ENCODE measurements around the gene MAPRE2. TPM values are rescaled to one million over a fixed set of nuclear protein-coding genes. Genes with fewer than 3 reads are reported as not detected.
A peak's percentile ranks its signal among the peaks of the same experiment; 100 is the strongest.

The MAPRE2 gene
- total RNA-seq, 4 donors from 2014 or later: 22.2 to 32.2 (median 24.5) TPM

DNA sequence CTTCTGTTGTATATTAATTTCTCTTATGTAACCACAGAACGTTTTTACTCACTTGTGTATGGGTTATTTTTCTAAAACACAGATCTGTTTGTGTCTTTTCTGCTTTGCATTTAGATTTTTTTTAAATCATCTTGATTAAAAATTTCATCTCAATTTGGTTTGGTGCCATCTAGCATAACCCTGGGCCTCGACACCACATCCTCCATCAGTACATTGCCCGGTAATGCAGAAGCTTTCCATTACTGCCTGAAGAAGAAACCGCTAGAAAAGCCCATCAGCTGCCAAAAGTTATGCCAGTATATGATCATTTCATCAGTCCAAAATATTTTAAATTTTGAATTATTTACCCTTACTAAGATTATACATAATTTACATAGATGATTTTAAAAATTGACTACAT lies 26.2 kb downstream of the MAPRE2 start:
- intact Hi-C loops (cut with DNase I): no loop called here
- 84% methylated on average over 4 of the region's 4 CpGs for WGBS

DNA sequence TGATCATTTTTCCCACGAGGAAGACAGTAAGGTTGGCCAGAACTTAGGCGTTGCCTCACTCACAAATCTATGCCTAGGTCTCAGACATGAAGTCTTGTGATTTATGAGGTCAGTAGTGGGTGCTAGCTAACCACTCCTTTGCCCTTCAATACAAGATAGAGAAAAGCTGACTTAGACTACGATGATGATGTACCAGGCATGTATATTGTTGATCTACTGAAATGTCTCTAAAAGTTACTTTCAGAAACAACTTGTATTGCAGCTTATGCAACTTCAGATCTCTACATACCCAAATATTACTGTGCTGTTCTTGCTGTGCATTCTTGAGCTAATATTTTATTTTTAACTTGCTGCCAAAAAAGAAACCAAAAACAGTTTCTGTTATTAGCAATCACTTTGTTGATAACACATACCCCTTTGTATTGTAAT lies 30.6 kb downstream of the MAPRE2 start:
- H3K9me3 ChIP-seq: no peaks in the 10 kb centered on the region
- H3K27ac ChIP-seq (replicated peaks in 1 of 4): peak overlapping the region in 3 of 4 donors; percentile 8 to 30 (median 15)
- no peaks in the 10 kb centered on the region for H3K27me3 ChIP-seq
- intact Hi-C loops (cut with DNase I): no loop called here
- peaks cover 0 to 13% (median 10%) of the 10 kb centered on the region in 4 donors for H3K36me3 ChIP-seq
- TF ChIP-seq, protein P1, sequence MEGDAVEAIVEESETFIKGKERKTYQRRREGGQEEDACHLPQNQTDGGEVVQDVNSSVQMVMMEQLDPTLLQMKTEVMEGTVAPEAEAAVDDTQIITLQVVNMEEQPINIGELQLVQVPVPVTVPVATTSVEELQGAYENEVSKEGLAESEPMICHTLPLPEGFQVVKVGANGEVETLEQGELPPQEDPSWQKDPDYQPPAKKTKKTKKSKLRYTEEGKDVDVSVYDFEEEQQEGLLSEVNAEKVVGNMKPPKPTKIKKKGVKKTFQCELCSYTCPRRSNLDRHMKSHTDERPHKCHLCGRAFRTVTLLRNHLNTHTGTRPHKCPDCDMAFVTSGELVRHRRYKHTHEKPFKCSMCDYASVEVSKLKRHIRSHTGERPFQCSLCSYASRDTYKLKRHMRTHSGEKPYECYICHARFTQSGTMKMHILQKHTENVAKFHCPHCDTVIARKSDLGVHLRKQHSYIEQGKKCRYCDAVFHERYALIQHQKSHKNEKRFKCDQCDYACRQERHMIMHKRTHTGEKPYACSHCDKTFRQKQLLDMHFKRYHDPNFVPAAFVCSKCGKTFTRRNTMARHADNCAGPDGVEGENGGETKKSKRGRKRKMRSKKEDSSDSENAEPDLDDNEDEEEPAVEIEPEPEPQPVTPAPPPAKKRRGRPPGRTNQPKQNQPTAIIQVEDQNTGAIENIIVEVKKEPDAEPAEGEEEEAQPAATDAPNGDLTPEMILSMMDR (IDR thresholded peaks at IDR 0.05): no peak
- TF ChIP-seq POLR2A (IDR thresholded peaks at IDR 0.05; ENCODE audit: low read depth) (no peak), EP300 (IDR thresholded peaks at IDR 0.05) (no peak), POLR2AphosphoS5 (IDR thresholded peaks at IDR 0.05) (no peak)
- H3K4me3 ChIP-seq: no peak overlapping the region
- DNase-seq (ENCODE audit: extremely low spot score): no peak
- 60% methylated on average over 3 of the region's 3 CpGs for WGBS
- H3K4me1 ChIP-seq: peaks cover 42 to 56% (median 50%) of the 10 kb centered on the region in 4 donors

More for the DNA sequence above, 26.2 kb downstream of the MAPRE2 start:
- TF ChIP-seq POLR2AphosphoS5 (IDR thresholded peaks at IDR 0.05) (no peak), POLR2A (IDR thresholded peaks at IDR 0.05; ENCODE audit: low read depth) (no peak), EP300 (IDR thresholded peaks at IDR 0.05) (no peak)
- TF ChIP-seq, protein P1 (IDR thresholded peaks at IDR 0.05): no peak
- H3K4me1 ChIP-seq: peaks cover 9 to 13% (median 13%) of the 10 kb centered on the region in 4 donors
- peaks cover 0 to 13% (median 10%) of the 10 kb centered on the region in 4 donors for H3K36me3 ChIP-seq
- no peak overlapping the region for H3K27ac ChIP-seq (replicated peaks in 1 of 4)
- no peaks in the 10 kb centered on the region for H3K9me3 ChIP-seq
- DNase-seq (ENCODE audit: extremely low spot score): no peak
- H3K27me3 ChIP-seq: no peaks in the 10 kb centered on the region
- H3K4me3 ChIP-seq: no peak overlapping the region

DNA sequence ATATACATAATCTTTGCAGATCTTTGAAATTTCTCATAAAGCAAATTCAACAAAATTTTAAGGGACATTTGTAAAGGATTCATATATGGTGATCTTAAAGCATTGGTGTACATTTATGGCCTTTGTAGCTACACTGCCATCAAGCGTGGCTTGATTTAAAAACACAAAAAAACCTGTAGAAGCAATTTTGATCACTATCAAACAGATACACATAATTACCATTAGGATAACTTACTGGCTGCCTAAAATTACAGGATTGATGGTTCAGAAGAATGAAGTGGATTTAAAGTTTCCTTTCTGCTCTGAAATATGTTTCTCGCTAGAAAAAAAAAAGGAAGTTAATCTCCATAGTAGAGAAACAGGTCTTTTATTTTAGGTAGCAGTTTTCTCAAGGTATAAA lies 31.4 kb downstream of the MAPRE2 start:
- TF ChIP-seq POLR2A (IDR thresholded peaks at IDR 0.05; ENCODE audit: low read depth) (no peak), EP300 (IDR thresholded peaks at IDR 0.05) (no peak), POLR2AphosphoS5 (IDR thresholded peaks at IDR 0.05) (no peak)
- TF ChIP-seq, protein P1 (IDR thresholded peaks at IDR 0.05): no peak
- 84% methylated on average over 2 of the region's 2 CpGs for WGBS
- no peaks in the 10 kb centered on the region for H3K27me3 ChIP-seq
- peaks cover 0 to 13% (median 10%) of the 10 kb centered on the region in 4 donors for H3K36me3 ChIP-seq
- no peak for DNase-seq (ENCODE audit: extremely low spot score)
- H3K9me3 ChIP-seq: no peaks in the 10 kb centered on the region
- intact Hi-C loops (cut with DNase I): no loop called here
- no peak overlapping the region for H3K4me3 ChIP-seq
- H3K4me1 ChIP-seq: peaks cover 42 to 56% (median 49%) of the 10 kb centered on the region in 4 donors
- peak overlapping the region in 1 of 4 donors; percentile 12 for H3K27ac ChIP-seq (replicated peaks in 1 of 4)

DNA sequence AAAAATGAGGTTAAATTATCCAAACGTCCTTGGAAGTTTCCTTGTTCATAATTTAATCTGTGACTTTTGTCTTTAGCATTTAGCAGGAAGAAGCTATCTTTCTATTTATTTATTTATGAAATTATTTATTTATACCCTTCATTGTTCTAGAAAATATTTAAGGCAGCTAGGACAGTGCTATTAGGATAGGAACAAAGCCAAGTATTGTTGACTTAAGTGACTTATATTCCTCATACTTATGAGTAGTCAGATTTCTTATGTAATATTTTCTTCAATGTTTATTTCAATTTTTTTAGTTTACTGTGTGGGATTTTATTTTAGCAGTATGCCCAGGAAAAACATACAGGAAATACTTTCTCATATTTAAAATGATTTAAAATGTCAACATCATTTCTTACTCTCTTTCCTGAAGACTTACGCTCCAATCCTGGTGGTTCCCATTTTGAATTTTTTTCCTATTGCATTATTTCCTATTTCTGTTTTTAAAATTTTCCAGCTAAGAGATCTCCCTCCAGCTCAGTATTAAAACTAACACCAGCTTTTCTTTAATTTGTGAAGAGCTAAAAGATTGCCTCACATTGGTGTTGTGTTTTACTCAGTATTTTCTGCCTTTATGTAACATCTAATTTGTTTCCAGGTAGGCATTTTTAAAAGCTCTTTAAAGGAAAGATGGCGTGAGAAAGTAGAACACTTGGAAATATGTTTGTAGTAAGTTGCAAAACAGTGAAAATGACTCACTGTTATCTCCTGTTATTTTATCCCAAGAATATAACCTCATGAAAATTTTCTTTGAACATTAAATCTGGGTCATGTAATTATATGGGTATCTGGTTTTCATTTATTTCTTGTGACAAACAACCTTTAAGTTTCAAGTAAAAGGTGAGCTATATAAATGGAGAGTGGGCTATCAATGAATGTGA lies 32.2 kb downstream of the MAPRE2 start:
- Histone ChIP-seq H3K36me3 (peaks cover 0 to 13% (median 10%) of the 10 kb centered on the region in 4 donors), H3K4me3 (no peak overlapping the region), H3K4me1 (peaks cover 42 to 63% (median 51%) of the 10 kb centered on the region in 4 donors), H3K27ac (replicated peaks in 1 of 4) (peak overlapping the region in 2 of 4 donors; percentile 12 to 30), H3K9me3 (no peaks in the 10 kb centered on the region), H3K27me3 (no peaks in the 10 kb centered on the region)
- intact Hi-C loops (cut with DNase I): no loop called here
- DNase-seq (ENCODE audit: extremely low spot score): no peak
- 47% methylated on average over 3 of the region's 3 CpGs for WGBS
- TF ChIP-seq POLR2AphosphoS5 (IDR thresholded peaks at IDR 0.05) (no peak), POLR2A (IDR thresholded peaks at IDR 0.05; ENCODE audit: low read depth) (no peak), EP300 (IDR thresholded peaks at IDR 0.05) (no peak)
- TF ChIP-seq, protein P1 (IDR thresholded peaks at IDR 0.05): no peak
